HG02763 (cell line): ENCODE results near the gene PLK1.

ENCODE experiments used
- ATAC-seq: cut with Tn5 transposase; IDR thresholded peaks from one replicate; pipeline ENCODE4 v1.9.1; 2021; ENCODE audit warnings: mild to moderate bottlenecking, moderate library complexity; ENCODE audit not compliant: unreplicated experiment

PLK1 gene

GRCh38 chr16:23679274-23679985, 741 bp downstream of the PLK1 start:
- ATAC-seq: no peak

DNA sequence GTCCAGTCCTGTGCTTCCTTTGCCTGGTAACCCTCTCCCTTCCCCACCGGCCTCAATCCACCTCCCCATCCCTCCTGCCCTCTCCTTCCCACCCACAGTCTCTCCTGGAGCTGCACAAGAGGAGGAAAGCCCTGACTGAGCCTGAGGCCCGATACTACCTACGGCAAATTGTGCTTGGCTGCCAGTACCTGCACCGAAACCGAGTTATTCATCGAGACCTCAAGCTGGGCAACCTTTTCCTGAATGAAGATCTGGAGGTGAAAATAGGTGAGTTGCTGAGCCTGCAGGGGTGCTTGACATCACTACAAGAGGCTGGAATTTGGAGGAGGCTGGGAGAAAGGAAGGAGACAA, 1.3 kb downstream of the PLK1 start:
- no peak for ATAC-seq

GRCh38 chr16:23682181-23682580, 3.5 kb downstream of the PLK1 start:
- ATAC-seq: no peak

DNA sequence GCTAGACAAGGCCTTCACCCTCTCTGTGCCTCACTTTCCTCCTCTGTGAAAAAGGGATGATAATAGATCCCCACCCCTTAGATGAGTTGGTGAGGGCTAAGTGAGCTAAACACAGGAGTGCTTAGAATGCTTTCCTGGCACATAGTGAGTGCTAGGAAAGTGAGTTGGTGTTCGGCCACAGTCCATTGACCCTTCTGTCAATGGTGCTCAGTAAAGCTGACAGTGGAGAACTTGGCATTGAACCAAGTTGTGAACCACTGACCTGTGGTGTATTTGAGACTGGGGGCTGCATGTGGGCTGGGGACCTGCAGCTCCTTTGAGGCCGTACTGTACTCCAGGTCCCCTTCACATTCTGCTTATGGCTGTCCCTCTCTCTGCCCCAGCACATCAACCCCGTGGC, 4.8 kb downstream of the PLK1 start:
- ATAC-seq: no peak

GRCh38 chr16:23687034-23687808, 8.5 kb downstream of the PLK1 start:
- no peak for ATAC-seq

- ATAC-seq: no peak
These were observed 10.9 kb downstream of the PLK1 start for GRCh38 chr16:23689442-23690187.

DNA sequence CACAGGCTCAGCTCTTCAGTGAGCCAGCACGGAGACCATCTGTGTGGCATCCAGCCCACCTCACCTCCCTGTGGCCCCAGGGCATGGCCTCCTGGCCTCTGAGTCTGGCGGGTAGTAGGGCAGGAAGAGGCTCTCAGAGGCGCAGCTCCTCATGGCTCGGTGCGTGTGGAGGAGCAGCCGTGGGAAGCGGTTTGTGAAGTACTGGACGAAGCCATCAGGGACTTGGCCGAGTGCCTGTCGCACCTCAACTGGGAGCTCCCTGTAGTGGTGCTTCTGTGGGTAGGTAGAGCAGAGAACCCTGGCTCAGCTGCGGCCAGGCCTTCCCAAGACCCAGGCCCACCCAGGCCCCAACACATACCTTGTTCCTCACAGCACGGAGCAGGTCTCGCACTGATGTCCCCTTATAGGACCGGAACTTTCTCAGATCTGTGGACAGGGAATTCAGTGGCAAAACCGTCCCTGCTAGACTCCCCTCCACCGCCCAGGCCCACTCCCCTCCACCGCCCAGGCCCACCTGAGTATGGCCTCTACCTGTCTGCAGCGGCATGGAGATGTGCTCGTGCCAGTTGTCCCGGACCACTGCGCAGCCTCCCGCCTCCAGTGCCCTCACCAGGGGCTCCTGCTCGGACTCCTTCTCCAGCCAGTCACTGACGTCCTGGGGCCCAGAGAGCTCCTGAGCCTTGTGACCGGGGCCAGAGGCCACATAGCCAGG, 12.2 kb downstream of the PLK1 start:
- no peak for ATAC-seq

DNA sequence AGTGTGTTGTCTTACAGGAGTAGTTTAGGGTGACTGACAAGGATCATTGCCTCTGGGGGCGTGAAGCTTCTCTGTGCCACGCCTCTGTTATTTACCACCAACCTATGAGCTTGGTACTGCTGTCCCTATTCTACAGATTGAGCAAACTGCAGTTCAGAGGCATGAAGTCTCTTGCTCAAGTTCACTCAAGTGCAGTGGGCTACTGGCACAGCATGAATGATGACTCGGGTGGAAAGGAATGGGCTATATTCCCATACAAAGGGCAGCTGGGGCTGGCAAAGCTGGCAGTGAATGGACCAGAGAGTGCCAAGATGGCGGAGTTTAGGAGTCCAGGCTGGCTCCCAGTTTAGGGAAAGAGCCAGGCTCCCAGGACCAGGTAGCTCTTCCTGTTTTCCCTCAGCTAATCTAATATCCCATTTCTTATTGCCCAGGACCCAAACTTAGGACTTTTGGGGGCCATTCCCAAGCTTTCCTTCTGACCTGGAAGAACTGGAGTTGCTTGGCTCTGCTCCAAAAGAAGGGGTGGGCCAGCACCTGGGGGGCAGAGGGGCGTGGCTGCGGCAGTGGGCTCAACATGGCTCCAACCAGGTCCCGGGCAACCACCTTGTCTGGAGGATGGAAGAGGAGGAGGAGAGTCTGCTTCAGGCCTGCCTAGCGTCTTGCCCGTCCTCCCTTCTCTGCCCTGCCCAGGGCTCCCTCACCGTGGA, 12.9 kb downstream of the PLK1 start:
- no peak for ATAC-seq

GRCh38 chr16:23692190-23692837, 13.6 kb downstream of the PLK1 start:
- ATAC-seq: no peak

DNA sequence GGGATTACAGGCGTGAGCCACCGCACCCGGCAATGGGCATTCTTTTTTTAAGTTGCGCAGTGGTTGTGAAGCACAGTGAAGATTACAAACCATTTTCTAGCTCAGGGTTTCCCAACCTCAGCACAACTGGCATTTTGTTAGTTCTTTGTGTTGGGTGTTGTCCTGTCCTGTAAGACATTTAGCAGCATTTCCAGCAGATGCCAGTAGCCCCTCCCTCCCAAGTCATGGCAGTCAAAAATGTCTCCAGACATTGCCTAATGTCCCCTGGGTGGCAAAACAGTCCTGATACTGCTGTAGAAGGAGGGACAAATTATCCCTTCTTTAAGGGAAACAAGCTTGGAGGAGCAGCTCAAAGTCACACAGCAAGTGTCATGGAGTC, 15.6 kb downstream of the PLK1 start:
- ATAC-seq: no peak

DNA sequence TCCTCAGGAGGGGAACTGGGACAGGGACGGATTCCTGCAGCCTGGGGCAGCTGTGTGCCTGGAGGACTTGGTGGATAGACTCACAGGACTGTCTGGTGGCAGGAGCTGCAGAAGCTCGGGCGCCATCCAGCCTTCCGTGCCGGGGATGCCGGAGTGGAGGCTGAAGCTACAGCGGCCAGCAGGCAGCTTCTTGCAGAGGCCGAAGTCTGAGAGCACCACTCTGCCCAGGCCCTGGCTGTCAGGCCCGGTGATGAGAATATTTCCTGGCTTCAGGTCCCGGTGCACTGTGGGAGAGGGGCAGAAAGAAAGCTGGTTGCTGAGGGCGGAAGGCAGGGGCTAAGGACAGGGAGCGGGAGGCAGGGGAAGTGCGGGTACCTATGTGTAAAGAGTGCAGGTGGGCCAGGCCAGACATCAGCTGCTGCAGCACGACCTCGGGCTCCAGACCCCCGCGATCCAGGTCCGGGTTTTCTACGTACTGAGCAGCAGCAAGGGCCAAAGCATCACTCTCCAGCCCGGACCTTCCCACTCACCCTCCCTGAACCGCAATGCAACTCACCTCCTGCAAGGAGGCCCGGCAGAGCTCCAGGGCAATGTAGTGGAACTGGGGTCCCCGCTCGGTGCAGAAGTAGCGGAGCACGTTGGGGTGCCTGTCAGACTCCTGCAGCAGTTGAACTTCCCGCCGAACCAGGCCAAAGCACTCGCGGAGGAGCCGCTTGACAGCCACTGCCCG, 16.1 kb downstream of the PLK1 start:
- no peak for ATAC-seq

DNA sequence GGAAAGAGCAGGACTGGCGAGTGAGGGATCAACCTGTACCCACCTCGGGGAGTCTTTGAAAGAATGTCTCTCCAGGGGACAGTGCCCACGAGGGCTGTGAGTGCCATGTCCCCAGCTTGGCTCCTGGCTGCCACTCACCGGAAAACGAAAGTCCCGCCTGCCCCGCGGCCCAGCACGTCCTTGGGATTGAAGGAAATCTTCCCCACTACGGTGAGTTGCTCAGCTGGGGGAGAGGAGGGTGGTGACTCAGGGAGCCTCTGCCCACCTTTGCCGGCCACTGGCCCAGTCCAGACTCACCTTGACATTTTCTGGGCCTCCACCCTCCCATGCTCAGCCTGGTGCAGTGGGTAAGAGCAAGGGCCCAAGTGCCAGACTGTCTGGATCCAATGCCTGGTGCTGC, 17.1 kb downstream of the PLK1 start:
- no peak for ATAC-seq

- no peak for ATAC-seq
These were observed 20.4 kb downstream of the PLK1 start for GRCh38 chr16:23699100-23699499.

GRCh38 chr16:23700093-23700492, 21.4 kb downstream of the PLK1 start:
- no peak for ATAC-seq

DNA sequence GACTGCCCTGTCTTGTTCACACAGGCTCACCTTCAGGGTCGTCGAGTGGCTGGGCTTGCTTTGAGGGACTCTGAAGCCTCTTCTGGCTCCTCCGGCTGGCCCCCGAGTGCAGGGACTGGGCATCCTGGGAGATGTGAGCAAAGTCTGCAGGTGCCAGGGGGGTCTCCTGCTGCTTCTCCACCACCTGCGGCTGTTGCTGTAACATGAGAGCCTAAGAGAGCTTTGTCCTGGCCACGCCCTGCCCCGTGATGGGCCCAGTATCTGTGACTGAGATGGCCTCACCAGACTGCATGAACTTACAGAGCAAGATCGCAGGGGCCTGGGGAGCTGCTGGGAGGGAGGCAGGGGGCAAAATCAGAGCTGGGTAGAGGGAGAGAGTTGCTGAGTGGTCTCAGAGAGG, 21.8 kb downstream of the PLK1 start:
- no peak for ATAC-seq

GRCh38 chr16:23701045-23701444, 22.4 kb downstream of the PLK1 start:
- no peak for ATAC-seq

DNA sequence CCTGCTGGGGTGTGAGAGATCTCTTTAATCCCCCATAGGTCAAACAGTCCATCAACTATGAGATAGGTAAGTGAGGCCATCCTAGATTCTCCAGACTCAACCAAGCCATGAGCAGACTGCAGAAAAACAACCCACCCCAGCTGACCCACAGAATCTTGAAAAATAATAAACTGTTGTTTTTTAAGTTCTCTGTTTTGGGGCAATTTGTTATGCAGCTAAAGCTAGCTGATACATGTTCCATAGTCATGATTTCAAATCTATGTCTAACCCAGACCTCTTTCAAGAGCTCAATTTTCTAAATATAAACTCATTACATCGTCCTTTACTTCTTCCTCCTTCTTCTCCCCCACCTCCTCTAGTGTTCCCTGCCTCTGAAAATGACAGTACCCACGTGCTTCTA, 24.3 kb downstream of the PLK1 start:
- no peak for ATAC-seq

- ATAC-seq: no peak
These were observed 26.3 kb downstream of the PLK1 start for GRCh38 chr16:23704772-23705516.

DNA sequence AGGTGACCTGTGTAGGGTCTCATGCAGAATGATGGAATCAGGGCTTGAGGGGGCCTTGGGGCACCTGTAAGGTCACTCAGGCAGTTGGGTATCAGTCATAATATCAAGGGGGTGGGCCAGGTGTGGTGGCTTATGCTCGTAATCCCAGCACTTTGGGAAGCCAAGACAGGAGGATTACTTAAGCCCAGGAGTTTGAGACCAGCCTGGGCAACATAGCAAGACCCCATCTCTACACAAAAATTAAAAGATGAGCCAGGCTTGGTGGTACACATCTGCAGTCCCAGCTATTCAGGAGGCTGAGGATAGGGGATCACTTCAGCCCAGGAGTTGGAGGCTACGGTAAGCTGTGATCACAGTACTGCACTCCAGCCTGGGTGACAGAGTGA, 26.8 kb downstream of the PLK1 start:
- ATAC-seq: no peak
